ENCODE data around the gene SGPL1. TPM values are rescaled to one million over a fixed set of nuclear protein-coding genes. Genes with fewer than 3 reads are reported as not detected.
"Not testable (repeated sequence)": the region's sequence is repeated elsewhere in the genome, so short reads cannot be mapped to it uniquely, and the experiment has no call there.

SGPL1 gene
- total RNA-seq, 1 donor from 2014 or later = 15.3 TPM

DNA sequence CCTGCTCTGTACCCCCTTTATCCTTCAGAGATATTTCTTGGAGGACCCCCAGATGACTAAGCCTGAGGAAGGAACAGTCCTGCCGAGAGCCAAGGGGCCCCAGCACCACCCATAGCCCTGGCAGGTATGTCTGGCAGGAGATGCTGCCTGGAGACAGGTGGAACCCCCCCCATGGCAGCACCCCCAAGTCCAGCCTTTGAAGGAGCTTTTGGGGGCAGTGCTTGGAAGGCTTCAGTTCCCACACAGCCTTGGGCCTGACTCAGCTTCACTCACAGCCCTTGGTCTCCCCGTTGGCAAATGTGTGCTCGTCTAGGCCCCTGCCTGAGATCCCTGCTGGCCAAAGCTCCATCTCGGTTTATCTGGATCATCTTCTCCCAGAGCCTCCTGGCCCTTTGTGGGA, 95.6 kb downstream of the SGPL1 start:
- intact Hi-C loops (cut with micrococcal nuclease) = no loop called here
- no peak for ATAC-seq
- peak; percentile 0 for DNase-seq

DNA sequence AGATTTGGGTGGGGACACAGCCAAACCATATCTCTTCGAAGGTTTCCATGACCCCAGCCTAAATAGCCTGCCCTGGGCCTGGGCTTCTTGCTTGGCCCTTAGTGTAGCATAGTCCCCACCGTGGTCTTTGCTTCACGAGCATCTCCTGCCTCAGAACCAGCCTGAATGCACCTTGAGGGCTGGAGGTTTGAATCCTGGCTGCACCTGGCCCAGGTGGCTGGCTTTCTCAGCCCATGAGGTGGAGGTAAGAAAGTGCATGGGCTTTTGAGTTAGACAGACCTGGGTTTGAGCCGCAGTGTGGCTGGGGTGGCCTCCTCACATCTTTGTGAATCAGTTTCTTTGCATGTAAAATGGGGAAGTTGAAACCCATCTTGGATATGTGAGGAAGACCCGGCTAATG, 96.8 kb downstream of the SGPL1 start:
- ATAC-seq (no peak), DNase-seq (peak; percentile 8)
- intact Hi-C loops (cut with micrococcal nuclease) = no loop called here

DNA sequence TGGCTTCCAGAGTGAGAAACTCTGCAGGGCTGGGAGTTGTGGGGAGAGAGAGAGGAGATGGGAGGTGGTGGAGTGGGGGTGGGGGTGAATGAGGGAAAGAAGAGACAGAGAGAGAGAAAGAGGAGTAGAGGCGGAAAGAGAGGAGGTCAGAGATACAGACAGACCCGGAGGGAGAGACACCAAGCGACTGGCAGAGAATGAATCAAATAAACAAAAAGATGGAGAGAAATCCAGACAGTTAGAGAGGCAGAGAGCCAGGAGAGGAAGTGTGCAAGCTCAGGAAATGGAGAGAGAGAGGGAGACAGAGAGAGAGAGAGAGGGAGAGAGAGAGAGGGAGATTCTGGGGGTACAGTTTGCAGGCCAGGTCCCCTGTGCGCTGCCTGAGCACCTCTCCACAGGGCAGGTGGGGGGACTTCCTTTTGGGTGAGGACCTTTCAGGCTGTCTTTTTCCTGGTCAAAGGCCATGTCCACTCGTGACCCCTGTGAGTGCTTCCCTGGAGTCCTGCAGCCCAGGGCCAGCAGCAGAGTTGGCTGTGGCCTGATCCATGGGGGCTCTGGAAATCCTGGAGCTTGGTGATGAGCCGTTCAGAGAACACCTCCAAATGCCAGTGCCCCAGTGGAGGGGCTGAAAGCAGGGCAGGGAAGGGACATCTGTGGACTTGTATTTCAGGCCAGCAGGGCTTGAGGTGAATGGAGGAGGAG, 97.6 kb downstream of the SGPL1 start:
- intact Hi-C loops (cut with micrococcal nuclease) = no loop called here
- DNase-seq (peak; percentile 21), ATAC-seq (no peak)

DNA sequence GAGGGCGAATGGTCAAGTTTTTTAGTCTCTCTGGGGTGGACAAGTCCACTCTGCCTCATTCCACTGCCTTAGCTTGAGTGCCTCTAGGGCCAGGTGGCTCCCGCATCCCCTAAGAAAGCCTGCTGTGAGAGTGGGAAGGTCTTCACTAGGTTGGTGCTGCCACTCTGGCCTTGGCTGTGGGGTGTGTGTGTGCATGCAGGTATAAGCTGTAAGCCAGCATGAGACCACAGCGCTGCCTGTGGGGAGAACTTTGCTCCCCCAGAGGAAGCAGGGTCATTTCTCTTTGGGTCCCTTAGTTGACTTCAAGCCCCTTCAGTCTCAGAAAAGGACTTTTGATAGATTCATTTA, 98.1 kb downstream of the SGPL1 start:
- intact Hi-C loops (cut with micrococcal nuclease) = no loop called here
- ATAC-seq = no peak
- DNase-seq = peak; percentile 4

DNA sequence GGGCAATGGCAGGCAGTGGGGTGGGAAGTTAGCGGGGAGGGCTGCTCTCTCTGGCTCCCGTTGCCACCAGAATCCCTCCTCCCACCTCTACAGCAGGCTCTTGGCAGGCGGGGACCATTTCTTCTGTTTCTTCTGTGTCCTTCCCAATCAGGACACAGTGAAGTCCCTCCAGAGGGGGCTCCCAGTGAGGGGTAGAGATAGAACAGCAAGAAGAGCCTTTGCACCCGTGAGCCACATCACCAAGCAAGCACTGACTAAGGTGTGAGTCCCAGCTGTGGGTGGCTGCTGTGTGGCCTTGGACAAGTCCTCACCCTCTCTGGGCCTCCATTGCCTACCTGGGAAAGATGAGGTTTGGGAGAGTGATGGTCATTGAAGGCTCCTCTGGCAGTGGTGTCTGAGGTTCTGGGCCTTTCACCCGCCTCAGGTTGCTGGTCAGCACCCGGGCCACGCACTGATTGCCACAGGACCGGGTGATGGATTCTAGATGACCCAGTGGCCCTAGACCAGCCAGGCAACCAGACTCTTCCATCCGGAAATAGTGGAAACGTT, 98.6 kb downstream of the SGPL1 start:
- intact Hi-C loops (cut with micrococcal nuclease) = no loop called here
- ATAC-seq (no peak), DNase-seq (no peak)

DNA sequence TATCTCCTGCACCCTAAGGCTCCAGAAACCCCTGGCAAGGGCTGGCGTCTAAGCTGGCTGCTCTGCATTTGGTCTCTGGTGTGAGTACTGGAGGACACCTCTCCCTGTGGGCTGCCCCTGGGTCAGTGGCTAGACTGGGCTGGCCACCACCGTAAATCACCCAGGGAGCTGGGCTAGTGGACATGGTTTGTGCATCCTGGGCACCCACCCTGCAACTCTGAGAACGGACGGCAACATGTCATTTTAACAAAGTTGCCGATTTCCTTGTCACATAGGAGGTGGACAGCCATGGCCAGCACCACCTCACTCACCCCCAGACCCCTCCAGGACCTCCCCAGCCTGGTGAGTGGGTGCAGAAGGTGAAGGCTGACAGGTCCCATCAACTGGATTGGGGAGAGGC, 99.5 kb downstream of the SGPL1 start:
- ATAC-seq (no peak), DNase-seq (peak; percentile 11)
- intact Hi-C loops (cut with micrococcal nuclease) = no loop called here

DNA sequence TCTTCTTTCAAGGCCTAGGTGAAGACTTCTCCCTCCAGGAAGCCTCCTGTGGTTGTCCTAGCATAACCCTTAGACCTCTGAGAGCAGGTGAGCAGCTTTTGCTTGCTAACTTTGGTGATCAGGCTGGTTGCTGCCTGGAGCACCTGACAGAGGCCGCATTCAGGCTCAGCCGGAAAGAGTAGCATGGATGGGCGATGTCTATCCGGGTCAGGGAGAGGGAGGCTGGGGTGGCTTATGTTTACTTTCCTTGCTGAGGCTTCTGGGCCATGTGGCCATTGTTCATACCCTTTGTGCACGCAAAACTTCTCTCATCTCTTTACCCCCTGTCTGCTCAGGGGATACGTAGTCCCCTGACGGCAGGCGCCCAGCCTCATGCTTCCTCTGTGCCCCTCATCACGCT, 100.1 kb downstream of the SGPL1 start:
- ATAC-seq = no peak
- intact Hi-C loops (cut with micrococcal nuclease) = no loop called here
- no peak for DNase-seq

DNA sequence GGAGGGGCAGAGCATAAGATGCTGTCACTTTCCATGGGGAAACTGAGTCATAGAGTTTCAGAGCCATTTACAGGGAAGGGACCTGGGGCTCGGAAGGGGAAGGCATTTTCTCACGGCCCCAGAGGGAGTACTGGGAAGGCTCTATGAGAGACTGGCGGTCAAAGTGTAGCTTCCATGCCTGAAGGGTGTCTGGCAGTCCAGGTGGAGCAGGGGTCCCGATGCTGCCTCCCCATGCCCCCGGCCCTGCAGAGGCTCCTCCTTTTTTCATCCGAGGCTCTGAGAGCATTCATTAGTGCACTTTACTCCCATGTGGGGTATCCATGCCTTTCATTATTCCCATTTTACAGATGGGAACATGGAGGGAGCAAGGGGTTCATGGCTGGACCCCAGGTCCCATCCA, 100.5 kb downstream of the SGPL1 start:
- peak; percentile 8 for DNase-seq
- no peak for ATAC-seq
- intact Hi-C loops (cut with micrococcal nuclease) = no loop called here

DNA sequence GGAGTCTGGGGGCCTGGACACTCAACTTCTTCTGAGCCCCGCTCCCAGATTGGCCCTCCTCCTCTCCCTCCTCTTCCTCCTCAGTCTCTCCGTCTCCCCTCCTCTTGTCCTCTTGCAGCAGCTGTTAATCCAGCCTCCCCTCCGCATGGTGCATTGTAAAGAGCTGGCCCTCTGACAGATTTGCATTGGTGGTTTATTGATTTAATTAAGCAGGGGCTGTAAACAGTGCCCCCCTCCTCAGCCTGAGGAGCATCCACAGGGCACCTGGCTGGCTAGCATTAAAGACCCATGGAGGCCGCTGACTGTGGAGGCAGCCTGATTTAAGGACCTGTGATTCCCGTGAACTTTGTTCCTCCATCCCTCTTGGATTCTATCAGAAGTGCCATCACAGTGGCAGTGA, 101.5 kb downstream of the SGPL1 start:
- ATAC-seq (no peak), DNase-seq (peak; percentile 6)
- intact Hi-C loops (cut with micrococcal nuclease) = no loop called here

DNA sequence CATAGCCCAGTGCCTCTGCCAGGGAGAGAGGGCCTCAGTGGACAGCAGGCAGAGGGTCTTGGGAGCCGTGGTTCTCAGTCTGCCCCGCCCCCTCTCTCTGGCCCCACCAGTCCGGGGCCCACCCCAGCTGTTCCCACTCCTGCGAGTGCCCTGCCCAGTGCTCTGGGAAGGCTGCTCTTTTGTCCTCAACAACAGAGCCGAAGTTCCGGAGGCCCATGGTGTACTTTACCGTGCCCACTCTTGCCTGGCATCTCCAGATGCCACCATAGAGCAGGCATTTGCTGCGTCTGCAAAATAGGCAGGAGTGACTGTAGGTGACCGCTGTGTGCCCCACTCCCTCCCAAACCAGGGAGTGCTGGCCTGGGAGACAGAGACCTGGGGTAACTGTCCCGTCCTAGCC, 101.9 kb downstream of the SGPL1 start:
- no peak for ATAC-seq
- intact Hi-C loops (cut with micrococcal nuclease) = no loop called here
- DNase-seq = peak; percentile 19

DNA sequence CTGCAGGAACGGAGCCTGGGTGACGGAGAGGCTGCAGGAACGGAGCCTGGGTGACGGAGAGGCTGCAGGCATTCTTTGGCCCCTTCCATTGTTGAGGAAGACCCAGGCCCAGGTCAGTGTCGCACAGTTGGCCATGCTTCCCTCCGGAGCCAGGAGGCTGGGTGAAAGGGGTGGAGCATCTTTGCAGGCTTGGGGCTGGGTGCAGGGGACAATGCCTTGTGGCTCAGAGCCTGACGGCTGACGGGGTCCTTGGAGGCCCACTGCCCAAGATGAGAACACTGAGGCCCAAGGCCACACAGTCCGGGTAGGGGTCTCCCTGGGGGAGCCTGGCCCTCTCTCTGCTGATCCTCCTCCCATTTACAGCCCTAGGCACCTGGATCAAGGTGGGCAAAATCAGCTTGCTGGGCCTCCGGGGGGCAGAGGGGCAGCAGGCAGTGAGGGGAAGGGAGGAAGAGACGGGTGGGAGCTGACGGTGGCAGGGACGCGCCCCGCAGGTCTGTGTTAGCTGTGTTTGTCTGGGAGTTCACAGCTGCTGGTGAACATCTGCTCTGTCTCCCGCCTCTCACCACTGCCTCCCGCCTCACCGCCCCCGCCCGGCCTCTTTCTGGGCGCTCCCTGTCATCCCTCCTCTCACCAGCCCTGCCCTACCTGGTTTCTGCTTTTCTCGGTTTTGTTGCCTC, 103.2 kb downstream of the SGPL1 start:
- intact Hi-C loops (cut with micrococcal nuclease) = no loop called here
- peak; percentile 23 for DNase-seq
- ATAC-seq = peak; percentile 29

DNA sequence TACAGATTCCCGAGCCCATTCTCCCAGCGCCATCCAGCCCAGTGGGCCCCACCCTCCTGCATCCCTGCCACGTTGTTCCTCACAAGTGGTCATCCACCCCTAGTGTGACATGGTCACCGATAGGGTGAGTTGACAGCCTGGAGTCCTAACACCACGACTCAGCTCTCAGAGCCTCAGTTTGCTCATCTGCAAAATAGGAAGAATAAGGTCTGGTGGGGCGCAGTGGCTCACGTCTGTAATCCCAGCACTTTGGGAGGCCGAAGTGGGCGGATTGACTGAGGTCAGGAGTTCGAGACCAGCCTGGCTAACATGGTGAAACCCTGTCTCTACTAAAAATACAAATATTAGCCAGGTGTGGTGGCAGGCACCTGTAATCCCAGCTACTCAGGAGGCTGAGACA, 104.2 kb downstream of the SGPL1 start:
- ATAC-seq = not testable (repeated sequence)
- intact Hi-C loops (cut with micrococcal nuclease) = loop anchor here (10.0 kb wide), 2 partner anchors 285 to 365 kb away; no protein-coding TSS in a partner anchor
- peak; percentile 15 for DNase-seq

DNA sequence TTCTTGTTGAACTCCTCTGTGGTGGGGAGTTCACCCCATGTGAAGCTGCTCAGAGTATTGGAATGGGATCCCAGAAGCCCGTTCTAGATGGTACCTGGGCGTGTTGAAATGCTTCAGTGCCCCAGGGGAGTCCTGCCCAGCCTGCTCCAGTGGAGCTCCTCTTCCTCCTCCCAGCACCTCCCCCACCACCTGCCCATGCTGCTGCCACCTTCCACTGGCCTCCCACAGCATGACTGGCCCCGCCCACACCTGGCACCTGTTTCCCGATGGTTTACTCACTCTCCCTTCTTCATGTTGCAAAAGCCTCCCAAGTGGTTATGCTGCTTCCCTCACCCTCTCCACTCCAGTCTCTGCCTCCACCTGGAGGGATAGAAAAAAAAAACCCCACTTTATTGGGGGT, 104.8 kb downstream of the SGPL1 start:
- ATAC-seq = no peak
- peak; percentile 15 for DNase-seq

DNA sequence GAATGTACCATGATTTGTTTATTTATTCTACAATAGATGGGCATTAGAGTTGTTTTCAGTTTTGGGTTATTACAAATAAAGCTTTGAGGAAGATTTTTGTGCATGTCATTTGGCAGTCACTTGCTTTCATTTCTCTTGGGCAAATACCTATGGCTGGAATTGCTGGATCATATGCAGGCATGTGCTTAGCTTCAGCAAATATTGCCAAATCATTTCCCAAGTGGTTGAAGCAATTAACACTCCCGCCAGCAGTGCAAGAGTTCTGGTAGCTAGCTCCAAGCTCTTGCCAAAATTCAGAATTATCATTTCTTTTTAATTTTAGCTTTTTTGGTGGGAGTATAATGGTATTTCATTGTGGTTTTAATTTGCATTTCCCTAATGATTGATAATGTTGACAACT, 105.5 kb downstream of the SGPL1 start:
- ATAC-seq (no peak), DNase-seq (no peak)
- intact Hi-C loops (cut with micrococcal nuclease) = loop anchor here (10.0 kb wide), 2 partner anchors 284 to 364 kb away; no protein-coding TSS in a partner anchor

More for the DNA sequence above, 104.8 kb downstream of the SGPL1 start:
- intact Hi-C loops (cut with micrococcal nuclease) = loop anchor here (10.0 kb wide), 2 partner anchors 284 to 364 kb away; no protein-coding TSS in a partner anchor

DNA sequence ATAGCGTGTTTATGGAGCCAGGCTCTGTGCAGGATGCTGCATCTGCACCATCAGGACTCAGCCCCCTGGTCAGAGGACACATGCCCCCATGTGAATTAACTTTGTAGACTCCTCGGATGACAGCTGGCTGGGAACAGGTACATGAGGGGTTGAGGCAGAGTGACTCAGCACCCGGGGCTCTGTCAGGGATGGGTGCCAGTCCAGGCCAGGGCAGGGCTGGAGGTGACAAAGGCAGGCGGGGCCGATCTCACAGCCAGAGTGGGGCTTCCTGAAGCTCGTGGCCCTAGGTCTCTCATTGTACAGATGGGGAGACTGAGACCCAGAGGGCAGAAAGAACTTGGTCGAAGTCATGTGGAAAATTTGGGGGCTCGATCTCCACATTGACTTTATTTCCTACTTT, 107.9 kb downstream of the SGPL1 start:
- DNase-seq (no peak), ATAC-seq (no peak)
- intact Hi-C loops (cut with micrococcal nuclease) = loop anchor here (10.0 kb wide), 2 partner anchors 281 to 361 kb away; no protein-coding TSS in a partner anchor

DNA sequence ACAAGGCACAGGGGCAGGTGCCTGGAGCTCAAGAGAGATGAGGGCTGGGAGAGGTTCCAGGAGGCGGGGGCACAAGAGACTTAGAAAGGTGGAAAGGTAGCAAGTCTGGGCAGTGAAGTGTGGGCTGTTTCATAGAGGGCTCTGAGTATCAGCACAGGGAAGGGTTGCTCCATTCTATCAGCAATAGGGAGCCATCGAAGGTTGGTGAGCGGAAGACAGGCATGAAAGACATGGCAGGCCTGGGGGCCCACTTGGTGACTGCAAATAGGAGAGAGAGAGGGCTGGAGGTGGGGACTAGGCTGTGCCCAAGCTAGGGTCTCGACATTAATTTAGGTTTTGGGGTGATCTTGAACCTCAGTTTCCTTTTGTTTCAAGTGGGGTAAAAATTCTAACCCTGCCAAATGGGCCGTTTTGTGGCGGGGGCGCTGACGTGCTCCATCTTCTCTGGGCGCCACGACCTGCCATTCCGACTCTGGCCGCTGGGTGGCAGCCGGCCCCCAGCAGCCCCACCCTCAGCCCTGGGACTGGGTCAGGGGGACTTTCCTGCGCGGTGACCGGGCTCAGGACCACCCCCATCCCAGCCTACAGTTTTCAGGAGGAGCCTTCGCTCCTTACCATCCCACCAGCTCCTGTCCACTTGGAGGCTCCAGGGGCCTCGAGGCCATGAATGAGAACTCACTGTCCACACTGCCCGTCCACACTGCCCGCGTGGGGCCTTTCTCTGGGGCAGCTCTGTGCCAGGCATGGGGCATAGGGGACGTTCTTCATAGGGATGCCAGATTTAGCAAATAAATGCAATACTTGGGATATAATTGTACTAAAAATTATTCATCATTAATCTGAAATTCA, 109.9 kb downstream of the SGPL1 start:
- ATAC-seq (peak; percentile 86), DNase-seq (peak; percentile 75)
- intact Hi-C loops (cut with micrococcal nuclease) = loop anchor here (10.0 kb wide), 2 partner anchors 279 to 359 kb away; no protein-coding TSS in a partner anchor

DNA sequence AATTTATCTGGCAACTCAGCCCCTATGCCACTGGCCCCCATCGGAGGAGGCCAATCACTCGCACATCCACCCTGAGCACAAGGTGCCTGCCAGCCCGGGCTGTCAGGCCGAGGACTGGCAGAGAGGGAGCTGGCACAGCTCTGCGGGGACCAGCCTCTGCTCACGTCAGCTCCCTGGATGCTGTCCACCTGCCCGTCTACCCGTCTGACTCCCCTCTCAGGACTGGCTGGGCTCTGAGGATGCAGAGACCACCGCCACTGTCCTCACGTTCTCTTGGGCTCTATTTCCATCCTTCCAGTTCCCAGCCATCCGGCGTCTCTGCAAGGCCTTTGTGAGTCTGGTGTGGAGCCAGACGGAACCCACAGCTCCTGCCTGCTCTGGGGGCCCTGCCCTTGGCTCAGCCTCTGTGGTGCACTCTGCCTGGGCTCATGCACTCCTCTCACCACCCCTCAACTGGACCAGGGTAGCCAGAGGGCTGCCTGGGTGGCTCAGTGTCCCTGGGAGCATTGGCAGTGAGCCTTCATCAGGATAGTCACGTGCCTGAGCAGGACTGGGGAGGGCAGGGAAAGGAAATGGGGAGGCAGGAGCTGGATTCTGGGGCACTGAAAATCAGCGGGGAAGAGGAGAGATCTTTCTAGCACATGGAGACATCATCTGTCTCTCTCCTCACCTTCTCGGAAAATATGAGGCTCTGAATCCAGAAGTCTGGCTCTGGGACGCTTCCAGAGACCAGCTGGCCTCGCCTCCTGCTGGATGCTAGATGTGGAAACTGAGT, 110.7 kb downstream of the SGPL1 start:
- DNase-seq (peak; percentile 66), ATAC-seq (peak; percentile 88)
- intact Hi-C loops (cut with micrococcal nuclease) = loop anchor here (10.0 kb wide), 2 partner anchors 278 to 358 kb away; no protein-coding TSS in a partner anchor

DNA sequence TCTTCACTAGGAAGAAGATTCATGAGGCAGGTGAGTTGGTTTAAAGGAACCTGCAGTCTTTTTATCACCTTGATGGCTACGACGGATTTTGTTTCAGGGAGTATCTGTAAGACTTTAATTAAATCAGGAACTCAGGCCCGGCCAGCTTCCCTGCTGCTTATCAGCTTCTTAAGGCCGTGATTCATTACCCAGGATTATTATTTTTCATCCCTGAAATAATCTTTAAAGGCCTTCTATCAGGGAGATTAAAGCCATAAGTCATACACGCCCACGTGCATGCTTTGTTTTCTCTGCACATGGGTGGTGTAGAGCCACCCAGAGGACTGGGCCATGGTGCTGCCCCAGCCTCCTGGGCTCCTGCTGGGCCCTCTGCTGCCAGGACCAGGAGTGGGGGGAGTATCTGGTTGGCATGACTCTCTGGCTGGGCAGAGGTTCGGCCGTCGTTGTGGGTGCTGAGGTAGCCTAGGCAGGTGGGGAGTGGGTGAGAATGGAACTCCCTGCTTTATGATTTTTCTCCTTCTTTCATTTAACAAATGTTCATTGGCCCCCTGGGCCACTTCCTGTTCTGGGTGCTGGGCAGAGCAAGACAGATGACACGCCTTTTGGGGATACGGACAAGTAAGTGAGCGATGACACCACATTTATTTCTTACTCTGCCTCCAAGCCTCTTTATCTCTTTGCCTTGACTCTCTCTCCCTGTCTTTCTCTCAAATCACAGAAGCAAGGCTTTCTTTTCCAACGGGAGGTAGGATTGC, 111.6 kb downstream of the SGPL1 start:
- intact Hi-C loops (cut with micrococcal nuclease) = loop anchor here (10.0 kb wide), 2 partner anchors 277 to 357 kb away; no protein-coding TSS in a partner anchor
- DNase-seq (no peak), ATAC-seq (no peak)
